ENCODE results near the gene TKT. TPM values are rescaled to one million over a fixed set of nuclear protein-coding genes. Genes with fewer than 3 reads are reported as not detected.

TKT gene
- total RNA-seq, 1 experiment from 2014 or later, result 339 TPM

- Histone ChIP-seq H3K36me3 (ENCODE audit: control insufficient read depth, insufficient read depth, low read length) (peaks cover 5% of the 10 kb centered on the region), H3K9me3 (no peaks in the 10 kb centered on the region), H3K4me1 (peaks cover 18% of the 10 kb centered on the region), H3K4me3 (ENCODE audit: low read depth, low read length) (no peak overlapping the region), H3K27me3 (replicated peaks; ENCODE audit: control insufficient read depth, insufficient read depth, low read length) (no peaks in the 10 kb centered on the region)
- Mint-ChIP-seq H3K4me1 (ENCODE audit: low read depth, unreplicated experiment) (peaks cover 16% of the 10 kb centered on the region), H3K36me3 (ENCODE audit: insufficient read depth, unreplicated experiment) (peaks cover 73% of the 10 kb centered on the region), H3K27ac (ENCODE audit: unreplicated experiment) (peak overlapping the region; percentile 53), H3K4me3 (ENCODE audit: unreplicated experiment) (no peak overlapping the region), H3K27me3 (ENCODE audit: insufficient read depth, unreplicated experiment) (no peaks in the 10 kb centered on the region), H3K9me3 (ENCODE audit: unreplicated experiment) (no peaks in the 10 kb centered on the region)
- no TSS peak for BruUV-seq (replicated peaks)
- no peak for DNase-seq
- intact Hi-C loops (cut with micrococcal nuclease; ENCODE audit: unreplicated experiment), result no loop called here
- TF ChIP-seq CTCF (IDR thresholded peaks at IDR 0.05; ENCODE audit: insufficient read depth in 1 of 2, low read depth in 1 of 2, low read length in 1 of 2, severe bottlenecking in 1 of 2, unreplicated experiment in 1 of 2), result no peak
- POLR2A ChIA-PET, result no interaction called here
- CTCF ChIA-PET, result no interaction called here
Observed at GRCh38 chr3:53238886-53239285, 16.9 kb downstream of the TKT start.

- no peaks in the 10 kb centered on the region for H3K27me3 Mint-ChIP-seq (ENCODE audit: insufficient read depth, unreplicated experiment)
- no TSS peak for BruUV-seq (replicated peaks)
- H3K36me3 ChIP-seq (ENCODE audit: control insufficient read depth, insufficient read depth, low read length), result peaks cover 5% of the 10 kb centered on the region
- peak in 1 of 2 experiments; percentile 57 for DNase-seq
- intact Hi-C loops (cut with micrococcal nuclease; ENCODE audit: unreplicated experiment), result no loop called here
- no peak for TF ChIP-seq CTCF (IDR thresholded peaks at IDR 0.05; ENCODE audit: insufficient read depth in 1 of 2, low read depth in 1 of 2, low read length in 1 of 2, severe bottlenecking in 1 of 2, unreplicated experiment in 1 of 2)
- peaks cover 12% of the 10 kb centered on the region for H3K4me1 Mint-ChIP-seq (ENCODE audit: low read depth, unreplicated experiment)
- no peaks in the 10 kb centered on the region for H3K9me3 ChIP-seq
- ChIA-PET CTCF (no interaction called here), POLR2A (no interaction called here)
- H3K27ac Mint-ChIP-seq (ENCODE audit: unreplicated experiment), result peak overlapping the region; percentile 53
- H3K4me3 Mint-ChIP-seq (ENCODE audit: unreplicated experiment), result no peak overlapping the region
- H3K27me3 ChIP-seq (replicated peaks; ENCODE audit: control insufficient read depth, insufficient read depth, low read length), result no peaks in the 10 kb centered on the region
- H3K36me3 Mint-ChIP-seq (ENCODE audit: insufficient read depth, unreplicated experiment), result peaks cover 79% of the 10 kb centered on the region
- H3K4me1 ChIP-seq, result peaks cover 18% of the 10 kb centered on the region
- no peak overlapping the region for H3K4me3 ChIP-seq (ENCODE audit: low read depth, low read length)
- no peaks in the 10 kb centered on the region for H3K9me3 Mint-ChIP-seq (ENCODE audit: unreplicated experiment)
Observed at GRCh38 chr3:53238051-53238850, 17.6 kb downstream of the TKT start.

- H3K4me3 Mint-ChIP-seq (ENCODE audit: unreplicated experiment), result no peak overlapping the region
- POLR2A ChIA-PET, result no interaction called here
- intact Hi-C loops (cut with micrococcal nuclease; ENCODE audit: unreplicated experiment), result no loop called here
- peaks cover 18% of the 10 kb centered on the region for H3K4me1 ChIP-seq
- peaks cover 87% of the 10 kb centered on the region for H3K36me3 Mint-ChIP-seq (ENCODE audit: insufficient read depth, unreplicated experiment)
- no peaks in the 10 kb centered on the region for H3K27me3 ChIP-seq (replicated peaks; ENCODE audit: control insufficient read depth, insufficient read depth, low read length)
- H3K9me3 Mint-ChIP-seq (ENCODE audit: unreplicated experiment), result no peaks in the 10 kb centered on the region
- H3K4me3 ChIP-seq (ENCODE audit: low read depth, low read length), result no peak overlapping the region
- no peak for TF ChIP-seq CTCF (IDR thresholded peaks at IDR 0.05; ENCODE audit: insufficient read depth in 1 of 2, low read depth in 1 of 2, low read length in 1 of 2, severe bottlenecking in 1 of 2, unreplicated experiment in 1 of 2)
- CTCF ChIA-PET, result no interaction called here
- peaks cover 5% of the 10 kb centered on the region for H3K36me3 ChIP-seq (ENCODE audit: control insufficient read depth, insufficient read depth, low read length)
- peaks cover 12% of the 10 kb centered on the region for H3K4me1 Mint-ChIP-seq (ENCODE audit: low read depth, unreplicated experiment)
- no peak for DNase-seq
- H3K27ac Mint-ChIP-seq (ENCODE audit: unreplicated experiment), result no peak overlapping the region
- BruUV-seq (replicated peaks), result no TSS peak
- H3K27me3 Mint-ChIP-seq (ENCODE audit: insufficient read depth, unreplicated experiment), result no peaks in the 10 kb centered on the region
- no peaks in the 10 kb centered on the region for H3K9me3 ChIP-seq
Observed at GRCh38 chr3:53236112-53236841, 19.5 kb downstream of the TKT start.

All from Caco-2 (cell line).